Measurements from ENCODE around the gene LPAR2. TPM values are rescaled to one million over a fixed set of nuclear protein-coding genes. Genes with fewer than 3 reads are reported as not detected.

LPAR2 gene
- total and polyA plus RNA-seq, 4 donors: 5.1 to 42.4 (median 19.5) TPM

- no peaks in the 10 kb centered on the region for H3K9me3 ChIP-seq (ENCODE audit: control insufficient read depth in 4 of 4, insufficient read depth in 3 of 4, low read length in 3 of 4)
- H3K36me3 ChIP-seq (ENCODE audit: control insufficient read depth in 4 of 4, insufficient read depth in 4 of 4, low read length in 4 of 4): peaks cover 0 to 24% (median 14%) of the 10 kb centered on the region in 4 donors
- 97 to 100% methylated on average over 2 of the region's 2 CpGs for WGBS, 2 donors
- no peak for TF ChIP-seq CTCF (IDR thresholded peaks at IDR 0.05; ENCODE audit: control extremely low read depth, extremely low read depth)
- H3K4me3 ChIP-seq: no peak overlapping the region
- H3K9ac ChIP-seq (ENCODE audit: insufficient read depth in 1 of 2, low read length in 2 of 2): no peak overlapping the region
- ATAC-seq (ENCODE audit: insufficient read depth, low FRiP score) (no peak), DNase-seq (no peak)
- H3K27ac ChIP-seq (ENCODE audit: low read depth in 1 of 2, low read length in 1 of 2): no peak overlapping the region
- peaks cover 0 to 12% (median 0%) of the 10 kb centered on the region in 5 donors for H3K4me1 ChIP-seq (ENCODE audit: control insufficient read depth in 5 of 5, insufficient read depth in 5 of 5, low read length in 5 of 5)
- H3K27me3 ChIP-seq (ENCODE audit: control insufficient read depth in 3 of 3, insufficient read depth in 3 of 3, low read length in 2 of 3): no peaks in the 10 kb centered on the region
These were observed 2.4 kb upstream of the LPAR2 start for GRCh38 chr19:19630426-19630825.

GRCh38 chr19:19630062-19630414, 2.0 kb upstream of the LPAR2 start:
- Histone ChIP-seq H3K9ac (ENCODE audit: insufficient read depth in 1 of 2, low read length in 2 of 2) (no peak overlapping the region), H3K36me3 (ENCODE audit: control insufficient read depth in 4 of 4, insufficient read depth in 4 of 4, low read length in 4 of 4) (peaks cover 0 to 20% (median 12%) of the 10 kb centered on the region in 4 donors), H3K4me3 (no peak overlapping the region), H3K27ac (ENCODE audit: low read depth in 1 of 2, low read length in 1 of 2) (no peak overlapping the region), H3K27me3 (ENCODE audit: control insufficient read depth in 3 of 3, insufficient read depth in 3 of 3, low read length in 2 of 3) (no peaks in the 10 kb centered on the region), H3K9me3 (ENCODE audit: control insufficient read depth in 4 of 4, insufficient read depth in 3 of 4, low read length in 3 of 4) (no peaks in the 10 kb centered on the region), H3K4me1 (ENCODE audit: control insufficient read depth in 5 of 5, insufficient read depth in 5 of 5, low read length in 5 of 5) (peaks cover 0 to 12% (median 0%) of the 10 kb centered on the region in 5 donors)
- no peak for ATAC-seq (ENCODE audit: insufficient read depth, low FRiP score)
- no peak for DNase-seq
- no peak for TF ChIP-seq CTCF (IDR thresholded peaks at IDR 0.05; ENCODE audit: control extremely low read depth, extremely low read depth)
- 98% methylated on average over 10 to 11 of the region's 11 CpGs for WGBS, 2 donors

DNA sequence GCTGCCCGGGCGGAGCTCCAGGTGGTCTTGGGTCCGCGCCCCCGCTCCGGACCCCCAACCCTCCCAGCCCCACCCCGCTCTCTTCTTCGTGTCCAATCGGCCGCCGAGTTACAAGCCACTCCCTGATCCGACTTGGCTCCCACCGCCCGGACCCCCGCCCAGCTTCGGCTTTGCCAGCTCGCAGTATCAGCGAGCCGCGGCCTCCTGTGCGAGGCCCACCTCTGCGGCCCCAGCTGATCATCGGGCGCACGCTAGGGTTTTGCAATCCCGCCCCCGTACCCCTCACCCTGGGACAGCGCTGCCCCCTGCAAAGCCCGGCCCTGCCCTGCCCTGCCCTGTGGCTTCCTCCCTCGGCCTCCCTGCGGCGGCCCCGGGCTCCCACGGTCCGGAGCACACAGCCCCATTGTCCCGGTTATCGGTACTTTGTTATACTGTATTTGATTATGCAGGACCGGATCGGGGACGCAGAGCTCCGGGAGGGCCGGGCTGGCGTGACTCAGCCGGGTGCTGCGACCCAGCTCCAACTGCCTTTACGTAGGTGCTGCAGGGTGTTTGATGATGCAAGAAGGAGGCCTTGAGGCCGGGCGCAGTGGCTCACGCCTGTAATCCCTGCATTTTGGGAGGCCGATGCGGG, 598 bp upstream of the LPAR2 start:
- peak overlapping the region in 1 of 2 donors; percentile 37 for H3K9ac ChIP-seq (ENCODE audit: insufficient read depth in 1 of 2, low read length in 2 of 2)

More for the DNA sequence above, 598 bp upstream of the LPAR2 start:
- Histone ChIP-seq H3K27ac (ENCODE audit: low read depth in 1 of 2, low read length in 1 of 2) (peak overlapping the region in 1 of 2 donors; percentile 37), H3K27me3 (ENCODE audit: control insufficient read depth in 3 of 3, insufficient read depth in 3 of 3, low read length in 2 of 3) (no peaks in the 10 kb centered on the region), H3K9me3 (ENCODE audit: control insufficient read depth in 4 of 4, insufficient read depth in 3 of 4, low read length in 3 of 4) (no peaks in the 10 kb centered on the region), H3K36me3 (ENCODE audit: control insufficient read depth in 4 of 4, insufficient read depth in 4 of 4, low read length in 4 of 4) (peaks cover 0 to 6% (median 3%) of the 10 kb centered on the region in 4 donors), H3K4me3 (peak overlapping the region; percentile 27), H3K4me1 (ENCODE audit: control insufficient read depth in 5 of 5, insufficient read depth in 5 of 5, low read length in 5 of 5) (peaks cover 0 to 12% (median 0%) of the 10 kb centered on the region in 5 donors)
- ATAC-seq (ENCODE audit: insufficient read depth, low FRiP score): peak; percentile 49
- TF ChIP-seq CTCF (IDR thresholded peaks at IDR 0.05; ENCODE audit: control extremely low read depth, extremely low read depth): no peak
- WGBS, 2 donors: 11 to 14% methylated on average over 42 to 51 of the region's 51 CpGs
- DNase-seq: peak; percentile 82 to 90 (median 87)

Measured in lung (tissue), 12 donors.